Measurements from ENCODE around the gene TMEM175.
"Not testable (repeated sequence)": the region's sequence is repeated elsewhere in the genome, so short reads cannot be mapped to it uniquely, and the experiment has no call there.

TMEM175 gene

GRCh38 chr4:989722-990471 is 57.6 kb downstream of the TMEM175 start:
- no peak for DNase-seq (ENCODE audit: low read depth in 2 of 2)

GRCh38 chr4:990746-991367 is 58.6 kb downstream of the TMEM175 start:
- no peak for DNase-seq (ENCODE audit: low read depth in 2 of 2)

- no peak for DNase-seq (ENCODE audit: low read depth in 2 of 2)
These were observed 59.4 kb downstream of the TMEM175 start for GRCh38 chr4:991451-992296.

- no peak for DNase-seq (ENCODE audit: low read depth in 2 of 2)
These were observed 60.2 kb downstream of the TMEM175 start for GRCh38 chr4:992297-993110.

- DNase-seq (ENCODE audit: low read depth in 2 of 2), result no peak
These were observed 61.1 kb downstream of the TMEM175 start, which contains the start of gene SLC26A1 for GRCh38 chr4:993111-994029. Gene SLC26A1, minus strand, starts transcription at chr4:993404. Its CDS starts 1,701 bp downstream, at chr4:991703.

- no peak for DNase-seq (ENCODE audit: low read depth in 2 of 2)
These were observed 63.2 kb downstream of the TMEM175 start for GRCh38 chr4:995311-996026.

GRCh38 chr4:996030-996996 is 64.1 kb downstream of the TMEM175 start:
- DNase-seq (ENCODE audit: low read depth in 2 of 2), result no peak

- no peak for DNase-seq (ENCODE audit: low read depth in 2 of 2)
These were observed 64.7 kb downstream of the TMEM175 start for GRCh38 chr4:996997-997374.

- DNase-seq (ENCODE audit: low read depth in 2 of 2), result no peak
These were observed 65.3 kb downstream of the TMEM175 start for GRCh38 chr4:997375-998071.

- no peak for DNase-seq (ENCODE audit: low read depth in 2 of 2)
These were observed 65.9 kb downstream of the TMEM175 start for GRCh38 chr4:998096-998691.

- not testable (repeated sequence) for DNase-seq (ENCODE audit: low read depth in 2 of 2)
These were observed 67.1 kb downstream of the TMEM175 start for GRCh38 chr4:999240-999863.

GRCh38 chr4:999882-1000425 is 67.7 kb downstream of the TMEM175 start:
- no peak for DNase-seq (ENCODE audit: low read depth in 2 of 2)

- no peak for DNase-seq (ENCODE audit: low read depth in 2 of 2)
These were observed 68.5 kb downstream of the TMEM175 start for GRCh38 chr4:1000686-1001260.

GRCh38 chr4:1001561-1002130 is 69.4 kb downstream of the TMEM175 start:
- no peak for DNase-seq (ENCODE audit: low read depth in 2 of 2)

- no peak for DNase-seq (ENCODE audit: low read depth in 2 of 2)
These were observed 69.9 kb downstream of the TMEM175 start for GRCh38 chr4:1002131-1002630.
